H1 (cell line): ENCODE measurements around the gene TTC24.

ENCODE experiments used
- JUND ChIP-seq: IDR thresholded peaks from 2 replicates; pipeline ENCODE4 v1.6.1; 2011; ENCODE audit warnings: mild to moderate bottlenecking, improper control_type of control experiment, low read length
- PHF8 ChIP-seq: fragments of 200-600 bp; sonication (generic); conservative IDR thresholded peaks from 2 replicates; pipeline ENCODE4 v1.7.1; 2012; ENCODE audit warnings: low read depth, mild to moderate bottlenecking, inconsistent platforms, low read length, moderate library complexity
- POLR2A ChIP-seq, 2 experiments: IDR thresholded peaks; 1 replicate in 1 of 2; 2 replicates in 1 of 2; pipeline ENCODE4 v1.6.1; 2011; ENCODE audit warnings: low read depth in 2 of 2, low read length in 2 of 2, mild to moderate bottlenecking in 2 of 2; ENCODE audit errors: control extremely low read depth in 1 of 2
- SIX5 ChIP-seq: IDR thresholded peaks from 2 replicates; pipeline ENCODE4 v1.6.1; 2011; ENCODE audit warnings: mild to moderate bottlenecking, low read depth, low read length
- TF ChIP-seq, protein P1 (sequence below), 3 experiments: IDR thresholded peaks; 1 replicate in 2 of 3; 2 replicates in 1 of 3; pipeline versions ENCODE4 v1.5.1 to v1.6.1; 2011; ENCODE audit warnings: low read length in 3 of 3, mild to moderate bottlenecking in 3 of 3, inconsistent platforms in 2 of 3, low read depth in 1 of 3, moderate library complexity in 1 of 3; ENCODE audit not compliant: insufficient read depth in 1 of 3; ENCODE audit errors: control extremely low read depth in 1 of 3
- TF ChIP-seq, protein P2 (sequence below): IDR thresholded peaks from 2 replicates; pipeline ENCODE4 v1.6.1; 2012; ENCODE audit warnings: low read length, inconsistent platforms
- TF ChIP-seq, protein P3 (sequence below): IDR thresholded peaks from 2 replicates; pipeline ENCODE4 v1.6.1; 2012; ENCODE audit warnings: inconsistent platforms

DNA sequence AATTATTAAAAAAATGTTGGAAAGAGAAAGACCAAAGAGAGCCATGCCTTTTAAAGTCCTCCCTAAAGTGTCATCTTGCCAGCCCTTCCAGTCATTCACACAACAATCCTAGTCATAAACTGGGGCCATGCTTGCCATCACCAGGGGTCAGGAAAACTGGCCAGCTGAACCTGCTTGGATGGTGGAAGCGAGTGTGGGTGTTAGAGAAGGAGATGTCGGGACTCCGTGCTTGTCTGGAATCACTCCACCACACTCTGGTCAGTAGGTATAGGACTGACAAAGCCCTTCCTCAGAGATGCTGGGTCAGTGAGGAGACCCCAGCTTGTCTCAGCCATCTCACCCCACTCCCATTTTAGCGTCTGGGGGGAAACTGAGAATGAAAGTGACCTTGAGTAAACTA is 36.4 kb downstream of the TTC24 start:
- TF ChIP-seq JUND: no peak
- TF ChIP-seq, protein P1, sequence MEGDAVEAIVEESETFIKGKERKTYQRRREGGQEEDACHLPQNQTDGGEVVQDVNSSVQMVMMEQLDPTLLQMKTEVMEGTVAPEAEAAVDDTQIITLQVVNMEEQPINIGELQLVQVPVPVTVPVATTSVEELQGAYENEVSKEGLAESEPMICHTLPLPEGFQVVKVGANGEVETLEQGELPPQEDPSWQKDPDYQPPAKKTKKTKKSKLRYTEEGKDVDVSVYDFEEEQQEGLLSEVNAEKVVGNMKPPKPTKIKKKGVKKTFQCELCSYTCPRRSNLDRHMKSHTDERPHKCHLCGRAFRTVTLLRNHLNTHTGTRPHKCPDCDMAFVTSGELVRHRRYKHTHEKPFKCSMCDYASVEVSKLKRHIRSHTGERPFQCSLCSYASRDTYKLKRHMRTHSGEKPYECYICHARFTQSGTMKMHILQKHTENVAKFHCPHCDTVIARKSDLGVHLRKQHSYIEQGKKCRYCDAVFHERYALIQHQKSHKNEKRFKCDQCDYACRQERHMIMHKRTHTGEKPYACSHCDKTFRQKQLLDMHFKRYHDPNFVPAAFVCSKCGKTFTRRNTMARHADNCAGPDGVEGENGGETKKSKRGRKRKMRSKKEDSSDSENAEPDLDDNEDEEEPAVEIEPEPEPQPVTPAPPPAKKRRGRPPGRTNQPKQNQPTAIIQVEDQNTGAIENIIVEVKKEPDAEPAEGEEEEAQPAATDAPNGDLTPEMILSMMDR (IDR thresholded peaks at IDR 0.05; ENCODE audit: control extremely low read depth in 1 of 3, insufficient read depth in 1 of 3, low read depth in 1 of 3, low read length in 3 of 3): no peak
- TF ChIP-seq PHF8: no peak
- no peak for TF ChIP-seq SIX5
- TF ChIP-seq, protein P2, sequence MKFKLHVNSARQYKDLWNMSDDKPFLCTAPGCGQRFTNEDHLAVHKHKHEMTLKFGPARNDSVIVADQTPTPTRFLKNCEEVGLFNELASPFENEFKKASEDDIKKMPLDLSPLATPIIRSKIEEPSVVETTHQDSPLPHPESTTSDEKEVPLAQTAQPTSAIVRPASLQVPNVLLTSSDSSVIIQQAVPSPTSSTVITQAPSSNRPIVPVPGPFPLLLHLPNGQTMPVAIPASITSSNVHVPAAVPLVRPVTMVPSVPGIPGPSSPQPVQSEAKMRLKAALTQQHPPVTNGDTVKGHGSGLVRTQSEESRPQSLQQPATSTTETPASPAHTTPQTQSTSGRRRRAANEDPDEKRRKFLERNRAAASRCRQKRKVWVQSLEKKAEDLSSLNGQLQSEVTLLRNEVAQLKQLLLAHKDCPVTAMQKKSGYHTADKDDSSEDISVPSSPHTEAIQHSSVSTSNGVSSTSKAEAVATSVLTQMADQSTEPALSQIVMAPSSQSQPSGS: no peak
- TF ChIP-seq POLR2A (IDR thresholded peaks at IDR 0.05; ENCODE audit: control extremely low read depth in 1 of 2, low read depth in 2 of 2, low read length in 2 of 2): no peak
- TF ChIP-seq, protein P3, sequence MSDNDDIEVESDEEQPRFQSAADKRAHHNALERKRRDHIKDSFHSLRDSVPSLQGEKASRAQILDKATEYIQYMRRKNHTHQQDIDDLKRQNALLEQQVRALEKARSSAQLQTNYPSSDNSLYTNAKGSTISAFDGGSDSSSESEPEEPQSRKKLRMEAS: no peak
